ENCODE data around the gene ERC1. TPM values are rescaled to one million over a fixed set of nuclear protein-coding genes. Genes with fewer than 3 reads are reported as not detected.
"Not testable (repeated sequence)": the region's sequence is repeated elsewhere in the genome, so short reads cannot be mapped to it uniquely, and the experiment has no call there.

The ERC1 gene
- total RNA-seq, 1 donor from 2014 or later = 46.6 TPM

- intact Hi-C loops (cut with DNase I) = no loop called here
- ATAC-seq (ENCODE audit: poor library complexity) (no peak), DNase-seq (no peak)
Observed at GRCh38 chr12:1346126-1346525, 355.1 kb downstream of the ERC1 start.

- DNase-seq = no peak
- intact Hi-C loops (cut with DNase I) = no loop called here
- no peak for ATAC-seq (ENCODE audit: poor library complexity)
Observed at GRCh38 chr12:1347294-1347693, 356.3 kb downstream of the ERC1 start.

- intact Hi-C loops (cut with DNase I) = no loop called here
- ATAC-seq (ENCODE audit: poor library complexity) = no peak
- DNase-seq = no peak
Observed at GRCh38 chr12:1348606-1349005, 357.6 kb downstream of the ERC1 start.

GRCh38 chr12:1350055-1350933, 359.3 kb downstream of the ERC1 start:
- DNase-seq = no peak
- intact Hi-C loops (cut with DNase I) = no loop called here
- peak; percentile 49 for ATAC-seq (ENCODE audit: poor library complexity)

GRCh38 chr12:1350934-1351240, 359.9 kb downstream of the ERC1 start:
- intact Hi-C loops (cut with DNase I) = no loop called here
- DNase-seq (no peak), ATAC-seq (ENCODE audit: poor library complexity) (no peak)

- intact Hi-C loops (cut with DNase I) = no loop called here
- DNase-seq (no peak), ATAC-seq (ENCODE audit: poor library complexity) (no peak)
Observed at GRCh38 chr12:1351926-1352325, 360.9 kb downstream of the ERC1 start.

GRCh38 chr12:1353451-1353850, 362.4 kb downstream of the ERC1 start:
- DNase-seq (no peak), ATAC-seq (ENCODE audit: poor library complexity) (no peak)
- intact Hi-C loops (cut with DNase I) = no loop called here

GRCh38 chr12:1355396-1355795, 364.4 kb downstream of the ERC1 start:
- DNase-seq = no peak
- intact Hi-C loops (cut with DNase I) = no loop called here
- ATAC-seq (ENCODE audit: poor library complexity) = peak; percentile 54

- ATAC-seq (ENCODE audit: poor library complexity); DNase-seq; intact Hi-C loops (cut with DNase I): not testable (repeated sequence)
Observed at GRCh38 chr12:1355871-1356270, 364.8 kb downstream of the ERC1 start.

GRCh38 chr12:1356285-1356684, 365.3 kb downstream of the ERC1 start:
- intact Hi-C loops (cut with DNase I) = no loop called here
- ATAC-seq (ENCODE audit: poor library complexity) (no peak), DNase-seq (no peak)

- ATAC-seq (ENCODE audit: poor library complexity) = no peak
- no peak for DNase-seq
- intact Hi-C loops (cut with DNase I) = no loop called here
Observed at GRCh38 chr12:1357171-1357570, 366.1 kb downstream of the ERC1 start.

- intact Hi-C loops (cut with DNase I) = no loop called here
- ATAC-seq (ENCODE audit: poor library complexity) (no peak), DNase-seq (no peak)
Observed at GRCh38 chr12:1357711-1358110, 366.7 kb downstream of the ERC1 start.

- ATAC-seq (ENCODE audit: poor library complexity) (no peak), DNase-seq (no peak)
- intact Hi-C loops (cut with DNase I) = no loop called here
Observed at GRCh38 chr12:1360441-1361210, 369.6 kb downstream of the ERC1 start.

GRCh38 chr12:1362143-1362662, 371.2 kb downstream of the ERC1 start:
- intact Hi-C loops (cut with DNase I) = no loop called here
- ATAC-seq (ENCODE audit: poor library complexity) = peak; percentile 57
- DNase-seq = no peak

GRCh38 chr12:1365703-1366102, 374.7 kb downstream of the ERC1 start:
- DNase-seq (no peak), ATAC-seq (ENCODE audit: poor library complexity) (no peak)
- intact Hi-C loops (cut with DNase I) = no loop called here

GRCh38 chr12:1367331-1368291, 376.6 kb downstream of the ERC1 start:
- ATAC-seq (ENCODE audit: poor library complexity) = no peak
- intact Hi-C loops (cut with DNase I) = no loop called here
- no peak for DNase-seq

GRCh38 chr12:1369460-1369859, 378.4 kb downstream of the ERC1 start:
- intact Hi-C loops (cut with DNase I) = no loop called here
- ATAC-seq (ENCODE audit: poor library complexity) = peak; percentile 83
- no peak for DNase-seq

- intact Hi-C loops (cut with DNase I) = no loop called here
- DNase-seq (no peak), ATAC-seq (ENCODE audit: poor library complexity) (no peak)
Observed at GRCh38 chr12:1369938-1370500, 379.0 kb downstream of the ERC1 start.

All from Right ventricle myocardium superior (tissue), 1 donor.